PC-9 (cell line): ENCODE measurements around the gene FUT8. TPM values are rescaled to one million over a fixed set of nuclear protein-coding genes. Genes with fewer than 3 reads are reported as not detected.

Source experiments
- BruUV-seq: library from RNA; stranded (reverse); fragments of 400-500 nt; replicated peaks from 2 replicates; lab custom pipeline; 2021; lab: Mats Ljungman, UMichigan
- CTCF ChIA-PET: fragments of 300-600 bp; sonication (Branson Sonifier 250); formaldehyde crosslinking; loops from one replicate; lab custom pipeline; 2022; ENCODE audit warnings: antibody characterized with exemption; lab: Charles Lee
- POLR2A ChIA-PET: fragments of 300-600 bp; sonication (Branson Sonifier 250); formaldehyde crosslinking; loops from one replicate; lab custom pipeline; 2022; ENCODE audit warnings: antibody characterized with exemption; ENCODE audit not compliant: unreplicated experiment; lab: Charles Lee
- DNase-seq, 2 experiments: peaks; one replicate each; pipeline versions ENCODE4 v3.0.0 to v3.0.0-alpha.2; 2015 to 2022; ENCODE audit warnings: mixed read lengths in 1 of 2
- H2AFZ ChIP-seq: fragments of 200-600 bp; sonication (generic); 2 replicates; pipeline ENCODE4 v1.8.1; 2017; ENCODE audit warnings: antibody characterized with exemption
- H3F3A ChIP-seq: fragments of 200-600 bp; sonication (generic); 2 replicates; pipeline ENCODE4 v1.8.1; 2017; ENCODE audit warnings: antibody characterized with exemption, mild to moderate bottlenecking, low read depth; ENCODE audit not compliant: insufficient read depth
- H3K27ac ChIP-seq: fragments of 200-600 bp; sonication (generic); 2 replicates; pipeline ENCODE4 v1.6.1; 2016; ENCODE audit warnings: mixed run types
- H3K27me3 ChIP-seq: fragments of 200-600 bp; sonication (generic); 2 replicates; pipeline ENCODE4 v1.6.1; 2016; ENCODE audit warnings: low read depth, mixed run types; ENCODE audit not compliant: insufficient read depth
- H3K36me3 ChIP-seq: fragments of 200-600 bp; sonication (generic); 2 replicates; pipeline ENCODE4 v1.6.1; 2016; ENCODE audit warnings: low read depth, mixed run types
- H3K4me1 ChIP-seq: fragments of 200-600 bp; sonication (generic); replicated peaks from 2 replicates; pipeline ENCODE4 v1.6.1; 2016; ENCODE audit warnings: mixed run types; ENCODE audit not compliant: insufficient read depth
- H3K4me2 ChIP-seq: fragments of 200-600 bp; sonication (generic); 2 replicates; pipeline ENCODE4 v1.6.1; 2017; ENCODE audit warnings: mixed run types
- H3K4me3 ChIP-seq: fragments of 200-600 bp; sonication (generic); 2 replicates; pipeline ENCODE4 v1.6.1; 2016; ENCODE audit warnings: mixed run types
- H3K79me2 ChIP-seq: fragments of 200-600 bp; sonication (generic); 2 replicates; pipeline ENCODE4 v1.6.1; 2017; ENCODE audit warnings: low read depth, mixed run types
- H3K9me2 ChIP-seq: fragments of 200-600 bp; sonication (generic); 2 replicates; pipeline ENCODE4 v1.8.1; 2017; ENCODE audit warnings: mild to moderate bottlenecking; ENCODE audit not compliant: insufficient read depth
- H3K9me3 ChIP-seq: fragments of 200-600 bp; sonication (generic); 2 replicates; pipeline ENCODE4 v1.8.1; 2016; ENCODE audit warnings: low read depth; ENCODE audit not compliant: insufficient read depth
- H4K20me1 ChIP-seq: fragments of 200-600 bp; sonication (generic); 2 replicates; pipeline ENCODE4 v1.8.1; 2017; ENCODE audit not compliant: insufficient read depth
- EZH2 ChIP-seq: fragments of 200-600 bp; sonication (generic); IDR thresholded peaks from 2 replicates; pipeline ENCODE4 v1.8.0; 2017; ENCODE audit warnings: antibody characterized with exemption, low read depth
- intact Hi-C: fragments of 100-400 bp; cut with micrococcal nuclease; formaldehyde crosslinking; loops from one replicate; pipeline ENCODE4 v1.10.0; 2022; ENCODE audit not compliant: unreplicated experiment
- total RNA-seq: library from RNA; stranded (reverse); gene quantifications from 2 replicates; pipeline ENCODE4 v1.2.3, GENCODE V29; 2021
- TF ChIP-seq, protein P1 (sequence below): fragments of 200-600 bp; sonication (generic); conservative IDR thresholded peaks from 2 replicates; pipeline ENCODE4 v1.6.1; 2017; ENCODE audit warnings: mixed run types, antibody characterized with exemption, mild to moderate bottlenecking, moderate library complexity

The FUT8 gene
- total RNA-seq, 1 experiment from 2014 or later: 134 TPM

DNA sequence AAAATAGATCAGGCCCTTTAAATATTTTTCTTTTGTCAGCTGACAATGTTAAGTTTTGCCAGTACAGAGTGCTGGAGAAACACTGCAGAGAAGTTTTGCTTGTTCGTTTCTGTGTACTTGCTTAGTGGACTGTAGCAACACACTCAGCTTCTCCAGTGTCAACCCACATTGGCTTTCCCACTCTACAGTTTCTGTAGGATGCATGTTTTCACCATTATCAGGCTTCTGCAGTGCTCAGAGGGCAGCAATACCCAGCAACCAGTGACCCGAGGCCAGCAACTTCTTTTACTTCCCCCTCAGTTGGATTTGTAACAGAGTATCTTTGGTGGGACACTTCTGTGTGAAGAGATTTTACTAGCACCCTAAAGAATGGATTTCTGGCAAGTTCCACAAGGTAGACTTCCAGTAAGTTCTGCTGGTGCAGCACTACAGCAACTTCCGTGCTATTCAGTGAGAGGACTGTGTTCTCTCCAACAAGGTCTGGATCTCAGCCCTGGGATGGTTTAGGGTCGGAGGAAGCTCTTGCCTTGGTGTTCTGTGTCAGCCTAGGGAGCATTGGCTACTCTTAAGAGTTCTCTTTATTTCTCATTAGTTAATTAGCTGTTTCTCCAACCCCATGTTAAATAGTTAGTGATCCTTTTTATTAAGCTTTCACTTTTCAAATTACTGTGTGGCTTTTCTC is 70.4 kb downstream of the FUT8 start:
- Histone ChIP-seq H3K27me3 (no peaks in the 10 kb centered on the region), H3K4me3 (no peak overlapping the region), H3K36me3 (0 out of 2 replicates have a peak, but pooled peaks cover 6% of the 10 kb centered on the region), H2AFZ (no peak overlapping the region), H3F3A (peaks cover 66% of the 10 kb centered on the region), H3K79me2 (peaks cover 99% of the 10 kb centered on the region), H3K4me2 (0 out of 2 replicates have a peak overlapping the region, but pooled peaks have one; percentile 13), H3K4me1 (peaks cover 26% of the 10 kb centered on the region), H3K27ac (peak overlapping the region; percentile 56), H3K9me3 (no peaks in the 10 kb centered on the region), H4K20me1 (peaks cover 19% of the 10 kb centered on the region; the same call in 1 of the 2 replicates), H3K9me2 (no peaks in the 10 kb centered on the region; the same call in 1 of the 2 replicates)
- intact Hi-C loops: no loop called here
- BruUV-seq: no TSS peak
- TF ChIP-seq, protein P1, sequence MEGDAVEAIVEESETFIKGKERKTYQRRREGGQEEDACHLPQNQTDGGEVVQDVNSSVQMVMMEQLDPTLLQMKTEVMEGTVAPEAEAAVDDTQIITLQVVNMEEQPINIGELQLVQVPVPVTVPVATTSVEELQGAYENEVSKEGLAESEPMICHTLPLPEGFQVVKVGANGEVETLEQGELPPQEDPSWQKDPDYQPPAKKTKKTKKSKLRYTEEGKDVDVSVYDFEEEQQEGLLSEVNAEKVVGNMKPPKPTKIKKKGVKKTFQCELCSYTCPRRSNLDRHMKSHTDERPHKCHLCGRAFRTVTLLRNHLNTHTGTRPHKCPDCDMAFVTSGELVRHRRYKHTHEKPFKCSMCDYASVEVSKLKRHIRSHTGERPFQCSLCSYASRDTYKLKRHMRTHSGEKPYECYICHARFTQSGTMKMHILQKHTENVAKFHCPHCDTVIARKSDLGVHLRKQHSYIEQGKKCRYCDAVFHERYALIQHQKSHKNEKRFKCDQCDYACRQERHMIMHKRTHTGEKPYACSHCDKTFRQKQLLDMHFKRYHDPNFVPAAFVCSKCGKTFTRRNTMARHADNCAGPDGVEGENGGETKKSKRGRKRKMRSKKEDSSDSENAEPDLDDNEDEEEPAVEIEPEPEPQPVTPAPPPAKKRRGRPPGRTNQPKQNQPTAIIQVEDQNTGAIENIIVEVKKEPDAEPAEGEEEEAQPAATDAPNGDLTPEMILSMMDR: no peak
- TF ChIP-seq EZH2: no peak
- no peak for DNase-seq
- CTCF ChIA-PET: interaction anchor here (0.6 kb wide), 1 partner anchor 36 kb away, joined by 4 read pairs; no protein-coding TSS in a partner anchor
- POLR2A ChIA-PET: no interaction called here

DNA sequence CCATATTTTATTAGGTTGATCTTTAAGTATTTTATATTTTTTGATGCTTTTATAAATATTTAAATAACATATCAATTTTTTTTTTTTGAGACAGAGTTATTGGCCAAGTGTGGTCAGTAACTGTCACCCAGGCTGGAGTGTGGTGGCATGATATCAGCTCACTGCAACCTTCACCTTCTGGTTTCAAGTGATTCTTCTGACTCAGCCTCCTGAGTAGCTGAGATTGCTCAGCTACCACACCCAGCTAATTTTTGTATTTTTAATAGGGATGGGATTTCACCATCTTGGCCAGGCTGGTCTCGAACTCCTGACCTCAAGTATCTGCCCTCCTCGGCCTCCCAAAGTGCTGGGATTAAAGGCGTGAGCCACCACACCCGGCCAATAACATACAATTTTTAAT is 71.1 kb downstream of the FUT8 start:
- Histone ChIP-seq H3F3A (peaks cover 67% of the 10 kb centered on the region), H3K79me2 (peaks cover 99% of the 10 kb centered on the region), H3K4me2 (no peak overlapping the region), H4K20me1 (peaks cover 19% of the 10 kb centered on the region; the same call in 1 of the 2 replicates), H3K9me3 (no peaks in the 10 kb centered on the region), H3K36me3 (0 out of 2 replicates have a peak, but pooled peaks cover 6% of the 10 kb centered on the region), H3K27ac (peak overlapping the region; percentile 37), H3K27me3 (no peaks in the 10 kb centered on the region), H3K4me3 (no peak overlapping the region), H3K9me2 (no peaks in the 10 kb centered on the region; the same call in 1 of the 2 replicates), H2AFZ (no peak overlapping the region), H3K4me1 (peaks cover 26% of the 10 kb centered on the region)
- POLR2A ChIA-PET: no interaction called here
- CTCF ChIA-PET: interaction anchor here (0.6 kb wide), 1 partner anchor 37 kb away, joined by 4 read pairs; no protein-coding TSS in a partner anchor
- no peak for DNase-seq
- TF ChIP-seq, protein P1: no peak
- no peak for TF ChIP-seq EZH2
- intact Hi-C loops: no loop called here
- BruUV-seq: no TSS peak

DNA sequence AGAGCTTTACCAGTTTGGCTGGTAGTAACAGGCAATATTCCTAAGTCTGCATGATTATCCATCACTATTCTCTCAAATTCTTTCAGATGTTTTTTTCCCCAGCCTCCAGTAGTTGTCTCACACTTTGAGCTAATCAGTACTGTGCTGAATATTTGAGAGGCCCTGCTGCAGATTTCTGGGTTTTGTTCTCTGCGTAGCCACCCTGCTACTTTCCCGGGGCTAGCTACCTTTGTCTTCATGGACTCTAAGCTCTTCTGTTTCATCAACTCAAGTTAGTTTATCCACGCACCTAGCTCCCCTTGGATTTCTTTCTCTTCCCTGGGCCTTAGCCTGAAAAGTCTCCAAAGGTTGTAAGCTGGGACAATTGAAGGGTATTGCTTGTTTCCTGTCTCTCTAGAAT is 73.0 kb downstream of the FUT8 start:
- no peak overlapping the region for H3K4me2 ChIP-seq
- CTCF ChIA-PET: interaction anchor here (0.6 kb wide), 1 partner anchor 75 kb away, joined by 3 read pairs; no protein-coding TSS in a partner anchor
- H3K79me2 ChIP-seq: peaks cover 99% of the 10 kb centered on the region
- TF ChIP-seq, protein P1: no peak
- TF ChIP-seq EZH2: no peak
- H2AFZ ChIP-seq: no peak overlapping the region
- no peak overlapping the region for H3K27ac ChIP-seq
- H3K36me3 ChIP-seq: peaks cover 15% of the 10 kb centered on the region; the same call in 1 of the 2 replicates
- no peaks in the 10 kb centered on the region for H3K9me3 ChIP-seq
- POLR2A ChIA-PET: no interaction called here
- no peak overlapping the region for H3K4me3 ChIP-seq
- H3K9me2 ChIP-seq: no peaks in the 10 kb centered on the region
- DNase-seq: no peak
- intact Hi-C loops: no loop called here
- peaks cover 26% of the 10 kb centered on the region for H3K4me1 ChIP-seq
- BruUV-seq: no TSS peak
- peaks cover 73% of the 10 kb centered on the region for H3F3A ChIP-seq
- no peaks in the 10 kb centered on the region for H3K27me3 ChIP-seq
- peaks cover 19% of the 10 kb centered on the region; the same call in 1 of the 2 replicates for H4K20me1 ChIP-seq
